Fibroblast of mammary gland (primary cell): ENCODE measurements around the gene LRBA.

Experiments used
- DNase-seq: peaks from one replicate; pipeline ENCODE4 v3.0.0-alpha.2; 2010; ENCODE audit warnings: low read depth
- H3K4me3 ChIP-seq: 2 replicates; pipeline ENCODE4 v1.5.1; 2011; ENCODE audit warnings: low read depth, mild to moderate bottlenecking, low read length, moderate library complexity; ENCODE audit not compliant: control insufficient read depth
- CTCF ChIP-seq: conservative IDR thresholded peaks from 2 replicates; pipeline ENCODE4 v1.5.1; 2011; ENCODE audit warnings: low read depth, low read length, inconsistent platforms; ENCODE audit not compliant: control insufficient read depth, insufficient read depth

LRBA gene

GRCh38 chr4:150423074-150423473 is 592.0 kb downstream of the LRBA start:
- H3K4me3 ChIP-seq: no peak overlapping the region
- DNase-seq: no peak
- TF ChIP-seq CTCF: no peak

GRCh38 chr4:150421612-150422011 is 593.5 kb downstream of the LRBA start:
- no peak for DNase-seq
- no peak for TF ChIP-seq CTCF
- no peak overlapping the region for H3K4me3 ChIP-seq

- TF ChIP-seq CTCF: no peak
- DNase-seq: no peak
- H3K4me3 ChIP-seq: no peak overlapping the region
Observed at GRCh38 chr4:150419939-150420338, 595.1 kb downstream of the LRBA start.

- no peak for DNase-seq
- no peak for TF ChIP-seq CTCF
- no peak overlapping the region for H3K4me3 ChIP-seq
Observed at GRCh38 chr4:150418757-150419410, 596.2 kb downstream of the LRBA start.

GRCh38 chr4:150415213-150415612 is 599.9 kb downstream of the LRBA start:
- no peak for DNase-seq
- no peak for TF ChIP-seq CTCF
- H3K4me3 ChIP-seq: no peak overlapping the region

GRCh38 chr4:150411520-150411919 is 603.6 kb downstream of the LRBA start:
- no peak for DNase-seq
- no peak for TF ChIP-seq CTCF
- no peak overlapping the region for H3K4me3 ChIP-seq

GRCh38 chr4:150402871-150403272 is 612.2 kb downstream of the LRBA start:
- no peak overlapping the region for H3K4me3 ChIP-seq
- no peak for DNase-seq
- no peak for TF ChIP-seq CTCF
